ENCODE results near the gene DDX20.
"Not testable (repeated sequence)": the region's sequence is repeated elsewhere in the genome, so short reads cannot be mapped to it uniquely, and the experiment has no call there.

The DDX20 gene

DNA sequence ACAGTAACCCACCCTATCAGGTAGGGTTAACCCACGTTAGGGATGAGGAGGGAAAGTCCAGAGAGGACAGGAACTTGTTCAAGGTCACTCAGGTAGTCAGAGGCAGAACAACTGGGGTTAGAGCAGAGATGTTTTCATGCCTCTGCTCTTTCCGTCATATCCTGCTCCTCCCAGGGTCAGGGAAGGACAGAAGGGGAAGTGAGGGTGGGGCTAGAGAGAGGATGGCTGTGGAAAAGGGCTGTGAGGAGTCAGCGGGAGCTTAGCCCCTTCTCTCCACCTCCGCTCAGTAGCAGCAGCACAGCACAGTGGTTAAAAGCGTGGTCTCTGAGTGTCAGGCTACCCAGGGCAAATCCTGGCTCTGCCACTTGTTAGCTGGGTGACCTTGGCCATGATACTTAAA lies 36.5 kb downstream of the DDX20 start:
- DNase-seq = no peak

DNA sequence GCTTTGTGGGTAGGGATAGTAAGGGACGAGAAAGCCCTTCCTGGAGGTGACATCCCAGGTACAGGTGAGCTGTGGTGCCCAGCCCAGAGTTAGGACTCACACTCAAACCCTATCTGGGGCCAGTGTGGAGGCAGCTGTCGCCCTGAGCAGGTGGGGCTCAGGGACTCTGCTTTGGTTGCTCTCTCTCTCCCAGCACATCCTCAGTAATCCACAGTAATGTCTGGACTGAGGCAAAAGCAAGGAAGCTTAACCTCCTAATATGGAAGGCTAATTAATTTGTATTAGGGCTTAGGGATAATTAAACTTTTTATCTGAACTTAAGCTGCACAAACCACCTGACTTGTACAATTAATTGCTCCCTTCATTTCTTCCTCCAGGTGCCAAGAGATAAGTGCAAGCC lies 38.2 kb downstream of the DDX20 start:
- DNase-seq = no peak

- DNase-seq = no peak
These were observed 39.7 kb downstream of the DDX20 start for GRCh38 chr1:111795401-111795800.

DNA sequence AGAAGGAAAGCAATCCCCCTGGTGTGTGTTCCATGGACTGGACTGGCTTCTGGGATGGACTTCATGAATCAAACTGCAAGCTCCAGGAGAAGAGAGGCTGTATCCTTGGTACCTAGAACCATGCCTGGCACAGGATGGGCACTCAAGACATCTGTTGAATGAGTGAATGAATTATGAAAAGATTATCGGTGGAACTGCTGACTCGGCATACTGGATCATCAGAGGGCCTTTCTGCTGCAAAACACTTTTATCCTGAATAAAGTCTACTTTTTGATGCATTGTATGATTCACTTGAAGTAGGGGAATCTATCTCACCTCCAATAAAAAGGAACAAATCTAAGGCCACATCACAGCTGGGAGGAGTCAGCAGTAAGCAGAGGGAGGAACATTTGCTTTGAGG lies 42.9 kb downstream of the DDX20 start:
- no peak for DNase-seq

DNA sequence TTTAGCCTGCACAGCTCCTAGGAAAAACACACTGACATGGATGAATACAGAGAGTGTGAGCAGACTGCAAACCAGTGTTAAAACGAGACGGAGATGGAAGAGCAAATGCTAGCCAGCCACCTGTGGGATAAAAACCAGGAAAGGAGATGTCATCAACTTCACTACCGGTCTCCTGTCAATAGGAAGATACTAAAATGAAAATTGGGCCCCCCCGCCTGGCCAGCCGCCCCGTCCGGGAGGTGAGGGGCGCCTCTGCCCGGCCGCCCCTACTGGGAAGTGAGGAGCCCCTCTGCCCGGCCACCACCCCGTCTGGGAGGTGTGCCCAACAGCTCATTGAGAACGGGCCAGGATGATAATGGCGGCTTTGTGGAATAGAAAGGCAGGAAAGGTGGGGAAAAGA lies 44.0 kb downstream of the DDX20 start:
- DNase-seq = not testable (repeated sequence)

GRCh38 chr1:111801071-111801850 lies 45.6 kb downstream of the DDX20 start:
- DNase-seq = no peak

- DNase-seq = no peak
These were observed 46.4 kb downstream of the DDX20 start for GRCh38 chr1:111802110-111802509.

DNA sequence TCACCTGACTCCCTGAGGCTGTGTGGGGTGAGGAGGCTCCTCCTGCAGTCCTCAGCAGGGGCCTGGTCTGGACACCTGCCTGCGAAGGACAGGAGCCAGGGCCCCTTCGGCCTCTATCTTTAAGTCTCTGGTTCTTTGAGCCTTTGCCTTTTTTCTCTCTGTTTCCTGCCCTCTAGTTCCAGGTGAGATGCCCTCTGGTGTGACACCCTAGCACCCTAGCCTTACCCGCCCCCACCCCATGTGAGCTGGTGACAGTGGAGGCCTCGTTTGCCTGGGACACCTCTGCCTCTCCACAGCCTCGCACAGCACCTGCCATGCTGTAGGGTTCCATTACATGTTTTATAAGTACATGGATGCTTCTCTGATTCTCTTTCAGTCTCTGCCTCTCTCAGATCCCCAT lies 47.3 kb downstream of the DDX20 start:
- no peak for DNase-seq

DNA sequence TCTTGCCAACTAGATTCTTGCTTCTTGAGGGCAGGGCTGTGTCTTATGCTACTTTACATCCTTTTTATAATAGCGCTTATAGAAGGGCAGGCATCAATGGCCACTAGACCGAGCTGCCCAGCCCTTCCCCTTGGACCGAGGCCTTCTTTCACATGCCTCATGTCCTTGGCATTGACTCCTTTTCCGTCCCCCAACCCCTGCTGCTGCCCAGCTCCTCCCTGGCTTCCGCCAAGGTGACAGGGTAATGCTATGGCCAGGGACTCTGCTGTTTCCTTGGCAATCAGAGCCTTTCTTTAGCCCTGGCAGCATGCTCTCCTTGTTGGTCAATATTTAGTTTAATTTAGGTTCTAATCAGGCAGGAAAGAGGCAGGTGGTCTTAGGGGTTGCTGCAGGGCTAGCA lies 48.2 kb downstream of the DDX20 start:
- DNase-seq = no peak

DNA sequence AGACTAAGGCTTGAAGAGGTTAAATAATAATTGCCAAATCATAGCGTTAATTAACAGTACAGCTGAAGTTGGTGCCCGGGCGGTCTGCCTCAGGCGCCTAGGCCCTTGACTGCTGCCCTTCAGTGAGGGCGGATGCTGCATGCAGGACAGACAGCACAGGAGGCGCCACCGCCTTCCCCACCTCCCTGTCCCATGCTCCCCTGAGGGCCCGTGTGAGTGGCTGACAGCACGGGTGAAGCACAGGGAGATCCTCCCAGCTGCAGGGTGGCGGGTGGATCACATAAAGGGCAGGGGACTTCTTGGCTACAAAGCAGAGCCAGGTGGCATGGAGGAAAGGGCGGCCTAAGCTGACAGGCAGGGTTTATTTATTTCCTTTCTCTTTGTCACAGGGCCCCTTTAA lies 49.1 kb downstream of the DDX20 start:
- DNase-seq = peak; percentile 6

DNA sequence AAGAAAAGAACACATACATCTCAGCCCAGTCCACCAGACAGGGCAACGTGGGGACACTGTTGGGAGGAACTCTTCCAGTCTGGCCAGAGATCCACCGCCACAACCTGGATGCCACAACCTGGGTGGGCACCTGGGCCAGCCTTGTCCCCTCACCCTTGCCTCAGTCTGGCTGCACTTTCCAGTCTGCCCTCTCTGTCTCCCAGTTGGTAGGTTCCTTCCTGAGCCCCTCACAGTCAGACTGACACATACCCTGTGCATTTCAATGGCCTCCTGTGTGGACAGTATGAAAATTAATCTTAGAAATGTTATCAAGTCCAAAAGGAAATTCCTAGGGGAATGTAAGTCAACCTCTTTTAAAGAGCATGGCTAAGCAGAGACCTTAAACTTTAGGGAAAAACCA lies 49.5 kb downstream of the DDX20 start:
- DNase-seq = no peak

GRCh38 chr1:111811891-111812290 lies 56.2 kb downstream of the DDX20 start:
- no peak for DNase-seq

- no peak for DNase-seq
These were observed 56.6 kb downstream of the DDX20 start for GRCh38 chr1:111812306-111812705.

- no peak for DNase-seq
These were observed 58.0 kb downstream of the DDX20 start for GRCh38 chr1:111813440-111814304.

- DNase-seq = no peak
These were observed 58.6 kb downstream of the DDX20 start for GRCh38 chr1:111814305-111814628.

- no peak for DNase-seq
These were observed 58.9 kb downstream of the DDX20 start for GRCh38 chr1:111814642-111815041.
